Germinal center (tissue), 1 donor: ENCODE results near the gene CYTH2.
"Not testable (repeated sequence)": the region's sequence is repeated elsewhere in the genome, so short reads cannot be mapped to it uniquely, and the experiment has no call there.

Source experiments
- DNase-seq: peaks from one replicate; pipeline ENCODE4 v3.0.0; 2012; ENCODE audit warnings: mixed read lengths, low spot score

Gene CYTH2

GRCh38 chr19:48478339-48479256 lies 9.4 kb downstream of the CYTH2 start:
- no peak for DNase-seq

- DNase-seq: no peak
These were observed 10.5 kb downstream of the CYTH2 start for GRCh38 chr19:48479686-48480085.

GRCh38 chr19:48480183-48480557 lies 11.0 kb downstream of the CYTH2 start:
- no peak for DNase-seq

- DNase-seq: peak; percentile 33
These were observed 11.7 kb downstream of the CYTH2 start for GRCh38 chr19:48480558-48481500.

GRCh38 chr19:48481846-48482639 lies 12.9 kb downstream of the CYTH2 start:
- DNase-seq: no peak

GRCh38 chr19:48483301-48483700 lies 14.1 kb downstream of the CYTH2 start:
- DNase-seq: no peak

- no peak for DNase-seq
These were observed 15.2 kb downstream of the CYTH2 start for GRCh38 chr19:48484247-48484893.

- DNase-seq: no peak
These were observed 15.9 kb downstream of the CYTH2 start for GRCh38 chr19:48484931-48485612.

GRCh38 chr19:48486706-48487105 lies 17.5 kb downstream of the CYTH2 start:
- DNase-seq: not testable (repeated sequence)

- no peak for DNase-seq
These were observed 18.4 kb downstream of the CYTH2 start for GRCh38 chr19:48487544-48487943.

GRCh38 chr19:48487948-48488347 lies 18.8 kb downstream of the CYTH2 start:
- DNase-seq: no peak

GRCh38 chr19:48488478-48488877 lies 19.3 kb downstream of the CYTH2 start:
- not testable (repeated sequence) for DNase-seq

GRCh38 chr19:48489608-48490216 lies 20.5 kb downstream of the CYTH2 start:
- DNase-seq: peak; percentile 89

- peak; percentile 94 for DNase-seq
These were observed 22.0 kb downstream of the CYTH2 start for GRCh38 chr19:48490981-48491792.

GRCh38 chr19:48491793-48492123 lies 22.6 kb downstream of the CYTH2 start:
- no peak for DNase-seq

- peak; percentile 94 for DNase-seq
These were observed 24.0 kb downstream of the CYTH2 start for GRCh38 chr19:48492925-48493717.

- no peak for DNase-seq
These were observed 24.7 kb downstream of the CYTH2 start for GRCh38 chr19:48493718-48494401.

- no peak for DNase-seq
These were observed 26.2 kb downstream of the CYTH2 start for GRCh38 chr19:48495396-48495795.
